Adrenal gland (tissue), 5 donors: ENCODE measurements around the gene KLHL36.

Experiments used
- POLR2A ChIP-seq, 2 donors: fragments of 450-650 bp; IDR thresholded peaks; one replicate each; pipeline ENCODE4 v1.6.1; 2017; ENCODE audit warnings: antibody characterized with exemption in 2 of 2, mild to moderate bottlenecking in 2 of 2, moderate library complexity in 1 of 2
- TF ChIP-seq, protein P1 (sequence below), 6 experiments: fragments of 450-650 bp in 4 of 6; fragments of 200-600 bp in 2 of 6; sonication (generic) in 1 of 6; IDR thresholded peaks; 1 replicate in 5 of 6; 2 replicates in 1 of 6; pipeline versions ENCODE4 v1.5.1 to v1.8.0; 2016 to 2021; ENCODE audit warnings: antibody characterized with exemption in 6 of 6, mild to moderate bottlenecking in 2 of 6, moderate library complexity in 1 of 6
- donor health status: DM: no; HTN: no; CAD: no.

DNA sequence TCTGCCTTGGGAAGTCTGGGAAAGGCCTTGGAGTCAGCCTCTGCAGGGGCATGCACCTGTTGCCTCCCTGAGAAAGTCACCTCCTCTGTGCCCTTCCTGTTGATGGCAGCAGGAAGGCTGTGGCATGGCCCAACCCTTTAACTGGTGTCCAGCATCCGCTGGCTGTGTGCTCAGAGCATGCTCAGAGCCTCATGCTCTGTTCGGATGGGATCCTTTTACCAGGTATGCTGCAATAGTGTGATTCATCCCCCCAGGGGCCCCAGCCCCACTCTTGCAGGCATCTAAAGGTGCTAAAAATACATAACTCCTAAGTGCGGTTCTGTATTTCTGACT lies 24.9 kb downstream of the KLHL36 start:
- TF ChIP-seq, protein P1, sequence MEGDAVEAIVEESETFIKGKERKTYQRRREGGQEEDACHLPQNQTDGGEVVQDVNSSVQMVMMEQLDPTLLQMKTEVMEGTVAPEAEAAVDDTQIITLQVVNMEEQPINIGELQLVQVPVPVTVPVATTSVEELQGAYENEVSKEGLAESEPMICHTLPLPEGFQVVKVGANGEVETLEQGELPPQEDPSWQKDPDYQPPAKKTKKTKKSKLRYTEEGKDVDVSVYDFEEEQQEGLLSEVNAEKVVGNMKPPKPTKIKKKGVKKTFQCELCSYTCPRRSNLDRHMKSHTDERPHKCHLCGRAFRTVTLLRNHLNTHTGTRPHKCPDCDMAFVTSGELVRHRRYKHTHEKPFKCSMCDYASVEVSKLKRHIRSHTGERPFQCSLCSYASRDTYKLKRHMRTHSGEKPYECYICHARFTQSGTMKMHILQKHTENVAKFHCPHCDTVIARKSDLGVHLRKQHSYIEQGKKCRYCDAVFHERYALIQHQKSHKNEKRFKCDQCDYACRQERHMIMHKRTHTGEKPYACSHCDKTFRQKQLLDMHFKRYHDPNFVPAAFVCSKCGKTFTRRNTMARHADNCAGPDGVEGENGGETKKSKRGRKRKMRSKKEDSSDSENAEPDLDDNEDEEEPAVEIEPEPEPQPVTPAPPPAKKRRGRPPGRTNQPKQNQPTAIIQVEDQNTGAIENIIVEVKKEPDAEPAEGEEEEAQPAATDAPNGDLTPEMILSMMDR (IDR thresholded peaks at IDR 0.05) = no peak
- TF ChIP-seq POLR2A (IDR thresholded peaks at IDR 0.05) = no peak
